ENCODE data around the gene LRRK1. TPM values are rescaled to one million over a fixed set of nuclear protein-coding genes. Genes with fewer than 3 reads are reported as not detected.

The LRRK1 gene
- total and polyA plus RNA-seq, 2 of the 13 experiments (the other 11 are each of a cell fraction or from before 2014, with no cell fraction given) = 0.13 to 1.2 TPM

DNA sequence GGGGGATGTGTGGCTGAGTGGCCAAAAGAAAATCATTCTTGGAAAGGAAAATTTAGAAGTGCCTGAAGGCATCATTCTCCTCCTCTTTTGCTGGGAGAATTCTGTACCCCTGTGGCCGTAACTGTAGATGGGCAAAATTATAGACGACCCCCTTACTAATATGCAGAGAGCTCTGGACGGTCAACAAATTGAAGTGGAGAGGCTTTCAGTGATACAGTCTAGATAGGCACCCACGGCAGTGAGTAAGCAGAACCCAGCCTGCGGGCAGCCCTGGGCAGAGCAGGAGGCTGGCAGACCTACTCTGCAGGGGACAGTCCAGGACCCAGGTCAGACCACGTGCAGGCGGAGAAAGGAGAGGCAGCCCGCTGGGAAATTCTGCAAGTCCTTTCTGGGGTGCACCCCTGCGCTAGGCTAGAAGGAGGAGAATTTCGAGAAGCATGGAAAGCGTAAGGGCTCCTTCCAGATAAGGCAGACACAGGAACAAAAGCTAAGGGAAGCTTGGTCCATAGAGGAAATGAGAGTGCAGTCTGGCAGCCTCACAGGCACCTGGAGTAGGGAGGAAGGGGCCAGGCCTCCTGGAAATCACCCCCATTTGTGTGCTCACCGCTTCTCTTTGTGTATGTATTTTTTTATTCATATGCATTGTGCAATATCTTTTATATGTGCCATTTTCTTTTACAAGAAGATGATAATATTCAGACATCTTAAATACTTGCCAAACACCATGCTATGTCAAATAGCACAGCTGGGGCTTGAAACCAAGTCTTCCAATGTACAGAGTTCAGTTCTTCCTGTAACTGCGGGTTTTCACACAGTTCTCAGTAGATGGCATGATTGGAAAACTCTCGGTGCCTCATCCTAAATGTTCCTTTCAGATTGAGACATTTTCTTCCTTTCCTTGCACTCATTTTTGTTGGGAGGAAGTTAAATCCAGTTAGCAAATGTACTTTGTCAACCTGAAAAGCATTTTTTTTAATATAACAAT lies 40.2 kb downstream of the LRRK1 start:
- Histone ChIP-seq H3K4me2 (ENCODE audit: low read depth, low read length) (no peak overlapping the region), H3K9me3 (ENCODE audit: low read length) (no peaks in the 10 kb centered on the region), H3K79me2 (ENCODE audit: insufficient read depth, low read length) (no peaks in the 10 kb centered on the region), H3K4me3 (replicated peaks in 1 of 3; ENCODE audit: insufficient read depth in 1 of 3, low read depth in 2 of 3, low read length in 3 of 3) (no peak overlapping the region), H3K27me3 (ENCODE audit: control insufficient read depth in 1 of 2, insufficient read depth in 2 of 2, low read length in 2 of 2) (peaks cover 3 to 35% of the 10 kb centered on the region in 2 experiments), H3K27ac (ENCODE audit: extremely low read length, insufficient read depth, low read length) (no peak overlapping the region), H2AFZ (ENCODE audit: low read length) (no peak overlapping the region), H4K20me1 (ENCODE audit: insufficient read depth, low read length) (no peaks in the 10 kb centered on the region), H3K9ac (ENCODE audit: insufficient read depth, low read depth, low read length) (no peak overlapping the region), H3K4me1 (ENCODE audit: insufficient read depth, low read length) (no peaks in the 10 kb centered on the region), H3K36me3 (replicated peaks in 1 of 2; ENCODE audit: control insufficient read depth in 1 of 2, insufficient read depth in 2 of 2, low read length in 2 of 2) (no peaks in the 10 kb centered on the region)
- DNase-seq (ENCODE audit: low spot score) = no peak
- 34% methylated on average over 12 of the region's 14 CpGs for WGBS (ENCODE audit: low lambda C conversion rate)
- CTCF ChIA-PET (ENCODE audit: low intra/inter-chr PET ratio, low total read pairs) = no interaction called here
- intact Hi-C loops (cut with micrococcal nuclease; ENCODE audit: unreplicated experiment) = no loop called here
- TF ChIP-seq REL (CRISPR knock-in tag; conservative IDR thresholded peaks at IDR 0.05) (no peak), CEBPB (IDR thresholded peaks at IDR 0.05; ENCODE audit: borderline replicate concordance, low read depth, low read length) (peak; percentile 12; the same call in 1 of the 2 replicates)
- BruUV-seq (replicated peaks) = no TSS peak
- ATAC-seq = no peak
- POLR2A ChIA-PET = no interaction called here
- FAIRE-seq = no peak
- in situ Hi-C loops (cut with HindIII; ENCODE audit: extremely low pct_ligation_motif_present, low pct_unique_long_range_greater_than_20kb) = no loop called here

GRCh38 chr15:100966997-100967396 lies 47.8 kb downstream of the LRRK1 start:
- in situ Hi-C loops (cut with HindIII; ENCODE audit: extremely low pct_ligation_motif_present, low pct_unique_long_range_greater_than_20kb) = no loop called here
- no peak for ATAC-seq
- BruUV-seq (replicated peaks) = no TSS peak
- no peak for DNase-seq (ENCODE audit: low spot score)
- Histone ChIP-seq H3K9ac (ENCODE audit: insufficient read depth, low read depth, low read length) (no peak overlapping the region), H3K36me3 (replicated peaks in 1 of 2; ENCODE audit: control insufficient read depth in 1 of 2, insufficient read depth in 2 of 2, low read length in 2 of 2) (no peaks in the 10 kb centered on the region), H3K4me2 (ENCODE audit: low read depth, low read length) (no peak overlapping the region), H3K4me3 (replicated peaks in 1 of 3; ENCODE audit: insufficient read depth in 1 of 3, low read depth in 2 of 3, low read length in 3 of 3) (no peak overlapping the region), H3K4me1 (ENCODE audit: insufficient read depth, low read length) (no peaks in the 10 kb centered on the region), H3K27me3 (ENCODE audit: control insufficient read depth in 1 of 2, insufficient read depth in 2 of 2, low read length in 2 of 2) (peaks cover 3 to 24% of the 10 kb centered on the region in 2 experiments), H3K79me2 (ENCODE audit: insufficient read depth, low read length) (no peaks in the 10 kb centered on the region), H3K27ac (ENCODE audit: extremely low read length, insufficient read depth, low read length) (no peak overlapping the region), H4K20me1 (ENCODE audit: insufficient read depth, low read length) (no peaks in the 10 kb centered on the region), H2AFZ (ENCODE audit: low read length) (no peak overlapping the region), H3K9me3 (ENCODE audit: low read length) (no peaks in the 10 kb centered on the region)
- intact Hi-C loops (cut with micrococcal nuclease; ENCODE audit: unreplicated experiment) = no loop called here
- 22% methylated on average over 4 of the region's 4 CpGs for WGBS (ENCODE audit: low lambda C conversion rate)
- TF ChIP-seq GTF3A (CRISPR knock-in tag; conservative IDR thresholded peaks at IDR 0.05) (no peak), NFKBIZ (CRISPR knock-in tag; IDR thresholded peaks at IDR 0.05) (no peak), ZNF782 (CRISPR knock-in tag; IDR thresholded peaks at IDR 0.05; ENCODE audit: borderline replicate concordance) (no peak), HOXA7 (CRISPR knock-in tag; IDR thresholded peaks at IDR 0.05) (no peak), SIN3A (IDR thresholded peaks at IDR 0.05; ENCODE audit: borderline replicate concordance, low read depth, low read length) (no peak), GPBP1L1 (CRISPR knock-in tag; IDR thresholded peaks at IDR 0.05) (no peak)
- CTCF ChIA-PET (ENCODE audit: low intra/inter-chr PET ratio, low total read pairs) = no interaction called here
- FAIRE-seq = no peak
- POLR2A ChIA-PET = no interaction called here
